OCI-LY3 (cell line): ENCODE measurements around the gene SRSF4.

ENCODE experiments used
- H2AFZ ChIP-seq: fragments of 200-600, 300-600 bp; shearing (Covaris generic); 2 replicates; pipeline ENCODE4 v1.6.0; 2014; ENCODE audit warnings: antibody characterized with exemption, low read depth, low read length
- H3K27ac ChIP-seq: fragments of 200-600, 300-600 bp; sonication (generic); 2 replicates; pipeline ENCODE4 v1.5.1; 2014; ENCODE audit warnings: mild to moderate bottlenecking, low read length, moderate library complexity, mixed read lengths
- H3K27me3 ChIP-seq: fragments of 200-600, 300-600 bp; sonication (generic); 2 replicates; pipeline ENCODE4 v1.6.1; 2014; ENCODE audit warnings: low read depth, low read length, mixed read lengths
- H3K36me3 ChIP-seq: fragments of 200-600, 300-600 bp; sonication (generic); replicated peaks from 2 replicates; pipeline ENCODE3; 2014; ENCODE audit warnings: low read depth, low read length, mixed read lengths
- H3K4me1 ChIP-seq: fragments of 300-600, 200-600 bp; sonication (generic); 2 replicates; pipeline ENCODE4 v1.6.1; 2014; ENCODE audit warnings: low read length, mixed read lengths
- H3K4me2 ChIP-seq: fragments of 200-600, 300-600 bp; sonication (generic); 2 replicates; pipeline ENCODE4 v1.6.1; 2014; ENCODE audit warnings: low read length, mixed read lengths
- H3K4me3 ChIP-seq: fragments of 300-600, 200-600 bp; sonication (generic); 2 replicates; pipeline ENCODE4 v1.5.1; 2014; ENCODE audit warnings: antibody characterized with exemption, mild to moderate bottlenecking, low read length, moderate library complexity
- H3K79me2 ChIP-seq: fragments of 300-600, 200-600 bp; shearing (Covaris generic); 2 replicates; pipeline ENCODE4 v1.6.1; 2014; ENCODE audit warnings: mild to moderate bottlenecking, low read length, mixed read lengths
- H3K9ac ChIP-seq: fragments of 300-600, 200-600 bp; shearing (Covaris generic); 2 replicates; pipeline ENCODE4 v1.6.0; 2014; ENCODE audit warnings: mild to moderate bottlenecking, low read length, moderate library complexity
- H3K9me3 ChIP-seq: fragments of 200-600, 300-600 bp; shearing (Covaris generic); 2 replicates; pipeline ENCODE4 v1.6.1; 2014; ENCODE audit warnings: low read length, mixed read lengths; ENCODE audit not compliant: insufficient read depth
- H4K20me1 ChIP-seq: fragments of 200-600, 300-600 bp; sonication (generic); 2 replicates; pipeline ENCODE4 v1.6.1; 2016; ENCODE audit warnings: low read length, mixed read lengths; ENCODE audit not compliant: insufficient read depth
- EZH2phosphoT487 ChIP-seq: fragments of 200-600 bp; shearing (Covaris generic); IDR thresholded peaks from 2 replicates; pipeline ENCODE4 v1.6.1; 2018; ENCODE audit warnings: antibody characterized with exemption, mixed run types, low read depth
- TF ChIP-seq, protein P1 (sequence below): fragments of 200-600, 300-600 bp; sonication (generic); IDR thresholded peaks from 2 replicates; pipeline ENCODE4 v1.5.1; 2014; ENCODE audit warnings: antibody characterized with exemption, low read length, low read depth

SRSF4 gene

DNA sequence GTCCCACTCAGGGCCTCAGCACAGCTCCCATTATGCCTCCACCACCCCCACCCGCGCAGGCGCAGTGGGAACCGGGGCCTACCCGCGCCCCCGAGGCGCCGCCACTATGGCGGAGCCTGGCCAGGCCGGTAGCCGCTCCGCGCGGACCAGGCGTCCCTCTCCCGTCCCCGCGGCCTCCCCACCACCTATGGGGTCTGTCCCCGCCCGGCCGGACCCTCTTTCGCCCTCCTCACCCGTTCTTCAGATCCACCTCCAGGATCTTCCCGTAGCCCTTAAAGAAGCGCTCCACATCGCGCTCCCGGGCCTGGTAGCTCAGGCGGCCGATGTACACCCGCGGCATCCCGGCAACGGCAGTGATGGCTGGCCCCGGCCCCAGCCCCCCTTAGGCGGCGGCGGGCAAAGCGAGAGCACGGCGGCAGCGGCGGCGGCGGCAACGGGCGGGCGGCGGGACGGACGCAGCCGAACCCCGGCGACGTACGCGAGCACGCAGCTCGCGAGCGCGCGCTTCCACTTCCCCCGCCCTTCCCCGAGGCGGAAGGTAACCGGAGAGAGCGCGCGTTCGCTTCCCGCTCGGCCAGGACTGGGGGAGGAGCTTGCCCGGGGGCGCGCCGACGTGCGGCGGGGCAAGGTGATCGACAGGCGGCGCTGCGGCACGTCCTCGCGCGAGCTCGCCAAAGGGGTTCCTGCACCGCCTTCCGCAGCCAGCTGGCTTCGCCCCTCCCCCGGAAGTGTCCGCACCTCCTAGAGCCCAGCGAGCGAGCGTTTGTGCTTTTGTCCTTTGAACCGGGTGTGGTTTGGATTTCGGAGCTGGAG is at the start of gene SRSF4:
Gene SRSF4, minus strand, starts transcription at position 488 of the 813 bp plus-strand sequence. Its CDS starts 148 bp downstream, at position 340.
- Histone ChIP-seq H3K4me1 (peaks cover 14% of the 10 kb centered on the region), H3K27me3 (no peaks in the 10 kb centered on the region), H3K36me3 (peaks cover 10% of the 10 kb centered on the region), H3K9ac (peak within 1 kb of the TSS; percentile 100), H4K20me1 (peaks cover 37% of the 10 kb centered on the region), H2AFZ (peak within 1 kb of the TSS; percentile 81), H3K79me2 (peaks cover 51% of the 10 kb centered on the region), H3K9me3 (no peaks in the 10 kb centered on the region), H3K27ac (peak within 1 kb of the TSS; percentile 87), H3K4me2 (peak within 1 kb of the TSS; percentile 96), H3K4me3 (peak within 1 kb of the TSS; percentile 98)
- no peak for TF ChIP-seq EZH2phosphoT487
- TF ChIP-seq, protein P1, sequence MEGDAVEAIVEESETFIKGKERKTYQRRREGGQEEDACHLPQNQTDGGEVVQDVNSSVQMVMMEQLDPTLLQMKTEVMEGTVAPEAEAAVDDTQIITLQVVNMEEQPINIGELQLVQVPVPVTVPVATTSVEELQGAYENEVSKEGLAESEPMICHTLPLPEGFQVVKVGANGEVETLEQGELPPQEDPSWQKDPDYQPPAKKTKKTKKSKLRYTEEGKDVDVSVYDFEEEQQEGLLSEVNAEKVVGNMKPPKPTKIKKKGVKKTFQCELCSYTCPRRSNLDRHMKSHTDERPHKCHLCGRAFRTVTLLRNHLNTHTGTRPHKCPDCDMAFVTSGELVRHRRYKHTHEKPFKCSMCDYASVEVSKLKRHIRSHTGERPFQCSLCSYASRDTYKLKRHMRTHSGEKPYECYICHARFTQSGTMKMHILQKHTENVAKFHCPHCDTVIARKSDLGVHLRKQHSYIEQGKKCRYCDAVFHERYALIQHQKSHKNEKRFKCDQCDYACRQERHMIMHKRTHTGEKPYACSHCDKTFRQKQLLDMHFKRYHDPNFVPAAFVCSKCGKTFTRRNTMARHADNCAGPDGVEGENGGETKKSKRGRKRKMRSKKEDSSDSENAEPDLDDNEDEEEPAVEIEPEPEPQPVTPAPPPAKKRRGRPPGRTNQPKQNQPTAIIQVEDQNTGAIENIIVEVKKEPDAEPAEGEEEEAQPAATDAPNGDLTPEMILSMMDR, result peak; percentile 52

DNA sequence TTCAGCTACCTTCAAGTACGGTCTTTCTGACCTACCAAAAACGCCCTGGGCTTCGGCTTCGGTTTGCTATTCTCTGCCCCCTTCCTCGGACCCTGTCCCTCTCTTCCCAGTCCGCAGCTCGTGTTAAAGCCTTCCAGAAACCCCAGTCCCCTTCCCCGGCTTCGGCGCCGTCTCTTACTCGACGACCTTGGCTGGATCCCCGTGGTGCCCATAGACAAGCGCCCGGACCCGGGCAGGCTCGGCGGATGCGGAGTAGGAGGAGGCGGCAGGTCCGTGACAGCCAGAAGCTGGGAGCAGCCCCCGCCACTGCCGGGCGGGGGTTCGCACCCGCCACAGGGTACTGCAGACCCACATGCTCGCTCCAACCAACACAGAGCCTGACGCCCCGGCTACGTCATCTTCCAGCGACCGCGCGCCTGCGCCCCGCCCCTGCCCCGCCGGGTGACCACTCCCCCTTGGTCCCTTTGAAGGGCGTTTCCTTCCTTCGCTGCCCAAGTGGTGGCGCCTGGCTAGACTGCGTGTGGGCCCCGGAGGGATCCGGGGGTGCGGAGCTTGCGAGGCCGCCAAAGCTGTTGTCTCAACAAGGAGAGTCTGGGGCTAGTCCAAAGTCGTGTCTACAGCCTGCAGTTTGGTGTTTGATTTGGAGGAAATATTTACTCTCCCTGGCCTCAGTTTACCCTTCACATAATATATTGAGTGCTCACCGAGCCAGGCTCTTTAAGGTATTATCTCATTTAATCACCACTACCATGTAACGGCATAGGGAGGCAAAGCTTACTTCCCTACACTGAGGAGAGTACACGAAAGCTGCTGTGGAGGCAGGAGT is 49.1 kb upstream of the SRSF4 start, which contains the start of gene MECR:
Gene MECR, minus strand, starts transcription at position 382 of the 826 bp plus-strand sequence. Its CDS starts 28 bp downstream, at position 354.
- Histone ChIP-seq H3K4me2 (peak within 1 kb of the TSS; percentile 89), H3K27me3 (no peaks in the 10 kb centered on the region), H2AFZ (peak within 1 kb of the TSS; percentile 92; the same call in 1 of the 2 replicates), H4K20me1 (no peaks in the 10 kb centered on the region), H3K9me3 (no peaks in the 10 kb centered on the region), H3K79me2 (peaks cover 21% of the 10 kb centered on the region), H3K27ac (no peak within 1 kb of the TSS), H3K4me1 (peaks cover 11% of the 10 kb centered on the region), H3K4me3 (peak within 1 kb of the TSS; percentile 96), H3K36me3 (no peaks in the 10 kb centered on the region), H3K9ac (peak within 1 kb of the TSS; percentile 82)
- TF ChIP-seq, protein P1, result peak; percentile 28
- TF ChIP-seq EZH2phosphoT487, result no peak

DNA sequence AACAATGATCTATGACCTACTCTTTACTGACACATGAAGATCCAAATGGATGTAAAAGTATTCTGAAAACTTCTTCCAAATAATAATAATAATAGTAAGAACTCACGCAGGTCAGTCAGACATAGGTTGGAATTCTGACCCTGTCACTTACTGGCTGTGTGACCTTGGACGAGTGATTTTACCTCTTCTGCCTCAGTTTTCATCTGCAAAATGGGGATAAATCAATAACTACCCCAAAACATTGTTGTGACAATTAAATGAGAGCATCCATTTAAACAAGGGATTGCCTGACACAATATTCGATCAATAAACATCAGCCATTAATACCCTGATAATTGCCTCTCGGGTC is 48.5 kb upstream of the SRSF4 start:
- no peaks in the 10 kb centered on the region for H3K27me3 ChIP-seq
- H3K9me3 ChIP-seq, result no peaks in the 10 kb centered on the region
- no peak for TF ChIP-seq EZH2phosphoT487
- TF ChIP-seq, protein P1, result no peak
- no peak overlapping the region for H3K27ac ChIP-seq
- H3K4me1 ChIP-seq, result peaks cover 9% of the 10 kb centered on the region
- H3K4me3 ChIP-seq, result peak overlapping the region; percentile 96
- H3K4me2 ChIP-seq, result peak overlapping the region; percentile 89
- H3K79me2 ChIP-seq, result peaks cover 21% of the 10 kb centered on the region
- H4K20me1 ChIP-seq, result no peaks in the 10 kb centered on the region
- 0 out of 2 replicates have a peak overlapping the region, but pooled peaks have one; percentile 61 for H2AFZ ChIP-seq
- no peaks in the 10 kb centered on the region for H3K36me3 ChIP-seq
- H3K9ac ChIP-seq, result peak overlapping the region; percentile 82

DNA sequence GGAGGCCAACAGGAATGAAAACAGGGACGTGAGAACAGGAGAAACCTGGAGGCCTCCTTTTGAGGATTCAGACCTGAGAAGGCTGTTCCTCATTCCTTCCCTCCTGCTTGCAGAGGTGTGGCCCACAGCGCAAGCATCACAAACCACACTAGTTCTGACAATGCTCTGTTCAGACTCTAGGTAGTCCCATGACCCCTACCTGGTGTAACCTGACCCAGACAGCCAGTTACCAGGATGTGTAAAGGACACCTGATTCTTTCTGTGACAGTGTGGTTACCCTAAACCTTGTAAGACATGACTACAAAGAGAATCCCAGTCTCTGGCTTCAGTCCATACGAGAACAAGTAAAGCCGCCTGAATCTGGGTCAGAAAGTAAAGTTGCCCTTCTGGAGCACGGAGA is 45.8 kb upstream of the SRSF4 start:
- H3K4me1 ChIP-seq, result peaks cover 9% of the 10 kb centered on the region
- H3K9me3 ChIP-seq, result no peaks in the 10 kb centered on the region
- peaks cover 21% of the 10 kb centered on the region for H3K79me2 ChIP-seq
- no peaks in the 10 kb centered on the region for H4K20me1 ChIP-seq
- TF ChIP-seq, protein P1, result no peak
- no peak for TF ChIP-seq EZH2phosphoT487
- H3K4me2 ChIP-seq, result no peak overlapping the region
- no peaks in the 10 kb centered on the region for H3K36me3 ChIP-seq
- H2AFZ ChIP-seq, result no peak overlapping the region
- H3K27me3 ChIP-seq, result no peaks in the 10 kb centered on the region
- H3K27ac ChIP-seq, result no peak overlapping the region
- H3K9ac ChIP-seq, result no peak overlapping the region
- H3K4me3 ChIP-seq, result no peak overlapping the region
